GM10266 (cell line): ENCODE results near the gene DMAC2.
"Not testable (repeated sequence)": the region's sequence is repeated elsewhere in the genome, so short reads cannot be mapped to it uniquely, and the experiment has no call there.

ENCODE experiments used
- DNase-seq: peaks from one replicate; pipeline ENCODE4 v3.0.0; 2012; ENCODE audit errors: extremely low spot score
- CTCF ChIP-seq: IDR thresholded peaks from 2 replicates; pipeline ENCODE4 v1.5.1; 2012; ENCODE audit warnings: mild to moderate bottlenecking, low read depth; ENCODE audit not compliant: control insufficient read depth, insufficient read depth; ENCODE audit errors: missing control alignments

Gene DMAC2

GRCh38 chr19:41397086-41398049, 42.3 kb downstream of the DMAC2 start, which contains the start of the genes BCKDHA and EXOSC5:
Gene BCKDHA, plus strand, starts transcription at chr19:41397818. Its CDS starts 10 bp downstream, at chr19:41397828.
Gene EXOSC5, minus strand, starts transcription at chr19:41397359. Its CDS starts 31 bp downstream, at chr19:41397328.
- no peak for TF ChIP-seq CTCF
- DNase-seq: peak; percentile 97

- TF ChIP-seq CTCF: no peak
Observed at GRCh38 chr19:41395355-41395754, 44.4 kb downstream of the DMAC2 start.

GRCh38 chr19:41392775-41393174, 46.9 kb downstream of the DMAC2 start:
- TF ChIP-seq CTCF: no peak
- DNase-seq: no peak

More at GRCh38 chr19:41395355-41395754, 44.4 kb downstream of the DMAC2 start:
- no peak for DNase-seq

- no peak for DNase-seq
- no peak for TF ChIP-seq CTCF
Observed at GRCh38 chr19:41391618-41392017, 48.1 kb downstream of the DMAC2 start.

- TF ChIP-seq CTCF: no peak
- DNase-seq: no peak
Observed at GRCh38 chr19:41386442-41386841, 53.3 kb downstream of the DMAC2 start.

GRCh38 chr19:41384351-41384750, 55.4 kb downstream of the DMAC2 start:
- no peak for TF ChIP-seq CTCF
- DNase-seq: no peak

- not testable (repeated sequence) for DNase-seq
Observed at GRCh38 chr19:41381536-41381935, 58.2 kb downstream of the DMAC2 start.
